GM12873 (cell line): ENCODE measurements around the gene LCAT.

Experiments
- CTCF ChIP-seq: IDR thresholded peaks from 2 replicates; pipeline ENCODE4 v1.5.1; 2012; ENCODE audit warnings: low read depth, mild to moderate bottlenecking, moderate library complexity, low read length, control low read depth; ENCODE audit not compliant: insufficient read depth; ENCODE audit errors: missing control alignments

Gene LCAT

DNA sequence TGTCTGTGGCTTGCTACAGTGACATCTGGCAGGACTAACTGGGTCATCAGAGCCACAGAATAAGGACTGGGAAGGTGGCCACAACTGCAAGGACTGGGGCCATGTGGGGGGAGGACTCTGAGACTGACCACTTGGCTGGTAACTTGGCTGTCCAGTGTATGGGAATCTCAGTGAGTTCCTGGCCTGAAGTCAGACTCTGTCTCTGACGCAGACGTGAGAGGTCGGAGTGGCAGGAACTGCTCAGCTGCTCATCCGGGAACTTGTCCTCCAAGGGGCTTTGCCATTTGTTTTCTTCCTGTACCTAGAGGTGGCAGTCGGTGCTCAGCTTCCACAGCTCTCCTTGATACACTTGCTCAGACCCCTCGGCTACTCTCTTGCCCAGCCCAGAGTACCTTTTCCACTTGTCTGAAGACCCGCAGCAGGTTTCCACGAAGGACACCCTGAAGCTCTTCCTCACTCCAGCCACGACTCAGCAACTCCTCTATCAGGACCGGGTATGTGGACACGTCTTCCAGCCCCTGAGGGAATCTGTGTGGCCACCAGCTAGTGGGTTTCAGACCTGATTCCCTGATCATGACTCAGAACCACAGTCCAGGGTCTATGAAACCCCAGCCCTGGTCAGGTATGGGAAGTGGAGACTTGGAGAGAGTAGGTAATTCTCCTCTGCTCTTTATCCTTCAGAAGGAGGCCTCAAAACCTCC lies 43.7 kb upstream of the LCAT start:
- TF ChIP-seq CTCF = no peak

GRCh38 chr16:67986949-67987348 lies 43.0 kb upstream of the LCAT start:
- TF ChIP-seq CTCF = no peak

GRCh38 chr16:67982011-67982696 lies 38.2 kb upstream of the LCAT start:
- no peak for TF ChIP-seq CTCF

- no peak for TF ChIP-seq CTCF
These were observed 36.2 kb upstream of the LCAT start, which contains the start of gene DPEP3 for GRCh38 chr16:67979955-67980678. Gene DPEP3, minus strand, starts transcription at chr16:67980499. Its CDS starts 119 bp downstream, at chr16:67980380.

DNA sequence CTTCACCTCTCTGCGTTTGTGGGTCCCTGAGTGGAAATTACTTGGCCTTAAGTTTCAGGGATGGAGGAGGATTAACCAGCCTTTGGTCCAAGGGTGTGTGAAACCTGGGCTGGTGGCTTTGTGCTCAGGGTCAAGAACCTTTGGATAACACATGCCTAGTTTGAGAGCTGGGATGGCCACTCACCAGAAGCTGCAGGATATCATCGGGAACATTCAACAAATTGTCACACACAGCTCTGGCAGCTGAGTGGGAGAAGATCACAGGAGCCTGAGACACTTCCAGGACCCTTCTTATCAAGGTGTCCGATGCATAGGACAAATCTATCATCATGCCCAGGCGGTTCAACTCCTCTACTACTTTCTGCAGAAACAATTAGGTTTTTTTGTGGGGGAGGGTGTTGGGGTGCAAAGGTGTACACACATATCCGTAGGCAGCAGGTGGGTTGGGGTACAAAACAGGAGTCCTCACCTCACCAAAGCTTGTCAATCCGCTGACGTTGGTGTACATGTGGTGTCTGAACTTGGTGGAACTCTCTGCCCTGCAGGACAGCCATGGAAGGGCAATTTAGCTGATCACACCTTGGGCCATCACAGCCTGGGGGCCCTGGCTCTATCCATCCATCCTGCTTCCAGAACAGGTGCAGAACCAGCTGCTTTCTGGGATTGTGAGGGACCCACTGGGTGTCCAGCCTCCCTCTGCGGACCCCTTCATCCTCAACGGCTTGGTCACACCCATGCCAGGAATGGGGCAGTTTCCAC lies 33.7 kb upstream of the LCAT start:
- no peak for TF ChIP-seq CTCF

- TF ChIP-seq CTCF = no peak
These were observed 33.1 kb upstream of the LCAT start for GRCh38 chr16:67977005-67977404.

DNA sequence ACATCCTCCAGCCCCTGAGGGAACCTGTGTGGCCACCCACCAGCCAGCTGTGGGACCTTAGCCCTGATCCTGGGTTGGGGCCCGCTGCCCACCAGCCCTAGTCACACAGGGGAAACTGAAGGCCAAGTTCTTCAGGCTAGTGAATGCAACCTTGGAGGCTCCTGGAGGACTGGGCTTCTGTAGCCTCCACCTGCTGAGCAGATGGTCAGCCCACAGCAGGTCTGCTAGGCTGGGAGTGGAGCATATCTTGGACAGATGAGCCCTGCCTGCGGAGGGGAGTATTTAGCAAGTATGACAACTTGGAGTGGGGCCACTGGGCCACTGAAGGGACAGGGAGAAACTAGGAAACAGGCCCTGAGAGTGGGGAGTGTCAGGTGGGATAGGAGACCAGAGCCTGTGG lies 32.3 kb upstream of the LCAT start:
- no peak for TF ChIP-seq CTCF
